Lung microvascular endothelial cell (primary cell): ENCODE data around the gene CYP26A1. TPM values are rescaled to one million over a fixed set of nuclear protein-coding genes. Genes with fewer than 3 reads are reported as not detected.

Source experiments
- DNase-seq, 2 donors: peaks; one replicate each; pipeline versions ENCODE4 v3.0.0 to v3.0.0-alpha.2; 2010; ENCODE audit warnings: low read depth in 2 of 2
- total RNA-seq: library from RNA; depleted of rRNA; stranded (reverse); fragments of >200 nt; gene quantifications from 2 replicates; pipeline ENCODE4 v1.2.1, GENCODE V29; 2014

Gene CYP26A1, protein sequence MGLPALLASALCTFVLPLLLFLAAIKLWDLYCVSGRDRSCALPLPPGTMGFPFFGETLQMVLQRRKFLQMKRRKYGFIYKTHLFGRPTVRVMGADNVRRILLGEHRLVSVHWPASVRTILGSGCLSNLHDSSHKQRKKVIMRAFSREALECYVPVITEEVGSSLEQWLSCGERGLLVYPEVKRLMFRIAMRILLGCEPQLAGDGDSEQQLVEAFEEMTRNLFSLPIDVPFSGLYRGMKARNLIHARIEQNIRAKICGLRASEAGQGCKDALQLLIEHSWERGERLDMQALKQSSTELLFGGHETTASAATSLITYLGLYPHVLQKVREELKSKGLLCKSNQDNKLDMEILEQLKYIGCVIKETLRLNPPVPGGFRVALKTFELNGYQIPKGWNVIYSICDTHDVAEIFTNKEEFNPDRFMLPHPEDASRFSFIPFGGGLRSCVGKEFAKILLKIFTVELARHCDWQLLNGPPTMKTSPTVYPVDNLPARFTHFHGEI
- total RNA-seq: 0.44 and 1.6 TPM in 2 replicates

GRCh38 chr10:93073539-93074146 is at the start of gene CYP26A1:
CYP26A1 (plus strand) TSS chr10:93073893; CDS start chr10:93073935, 42 bp downstream.
- peak in 1 of 2 donors; percentile 49 for DNase-seq

- no peak for DNase-seq
Measured at GRCh38 chr10:93026072-93026471, 47.6 kb upstream of the CYP26A1 start.

DNA sequence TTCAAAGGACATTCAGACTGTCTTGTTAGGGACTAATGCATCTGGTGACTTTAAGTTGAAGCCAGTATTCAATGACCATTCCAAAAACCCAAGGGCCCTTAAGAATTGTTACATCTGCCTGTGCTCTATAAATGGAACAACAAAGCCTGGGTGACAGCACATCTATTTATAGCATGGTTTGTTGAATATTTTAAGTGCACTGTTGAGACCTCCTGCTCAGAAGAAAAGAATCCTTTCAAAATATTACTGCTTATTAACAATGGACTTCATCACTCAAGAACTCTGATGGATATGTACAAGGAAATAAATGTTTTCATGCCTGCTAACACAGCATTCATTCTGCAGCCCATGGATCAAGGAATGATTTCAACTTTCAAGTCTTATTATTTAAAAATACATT is 46.2 kb upstream of the CYP26A1 start:
- DNase-seq: no peak

GRCh38 chr10:93028883-93029282 is 44.8 kb upstream of the CYP26A1 start:
- DNase-seq: peak in 1 of 2 donors; percentile 44

DNA sequence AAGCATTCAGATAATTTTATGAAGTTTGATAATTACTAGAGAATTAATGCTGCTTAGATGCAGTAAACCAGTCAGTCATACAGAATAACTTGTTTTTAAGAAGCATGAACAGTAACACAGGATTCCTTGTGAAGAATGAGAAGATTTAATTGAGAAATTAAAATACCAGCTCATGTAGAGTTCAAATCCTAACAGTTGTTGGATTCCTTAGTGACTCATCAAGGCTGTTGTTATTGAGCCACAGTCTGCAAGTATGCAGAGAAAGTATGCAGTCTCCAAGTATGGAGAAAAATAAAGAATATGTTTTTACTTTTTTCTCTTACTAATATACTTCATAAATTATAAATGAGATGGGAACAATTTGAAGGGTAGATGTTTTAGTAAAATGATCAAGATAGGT is 43.3 kb upstream of the CYP26A1 start:
- peak in 1 of 2 donors; percentile 52 for DNase-seq

GRCh38 chr10:93032105-93032808 is 41.4 kb upstream of the CYP26A1 start:
- DNase-seq: no peak

GRCh38 chr10:93032809-93033137 is 40.9 kb upstream of the CYP26A1 start:
- no peak for DNase-seq

DNA sequence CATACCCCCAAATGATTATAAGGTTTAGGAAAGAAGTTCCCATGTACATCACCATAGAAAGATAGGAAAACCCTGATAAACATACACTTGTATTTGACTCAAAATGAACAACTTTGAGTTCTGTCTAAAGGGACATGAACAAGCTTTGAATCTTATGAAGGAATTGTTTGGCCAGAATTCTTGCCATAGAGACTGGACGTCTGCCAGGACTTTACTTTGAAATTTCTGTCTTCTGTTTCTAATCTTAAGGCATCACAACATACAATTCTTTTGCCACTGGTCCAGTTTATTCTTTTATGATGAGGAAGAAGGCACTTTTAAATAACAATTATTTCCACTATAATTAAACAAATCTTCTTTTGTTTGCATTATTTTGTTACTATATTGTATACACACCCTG is 39.3 kb upstream of the CYP26A1 start:
- DNase-seq: no peak

DNA sequence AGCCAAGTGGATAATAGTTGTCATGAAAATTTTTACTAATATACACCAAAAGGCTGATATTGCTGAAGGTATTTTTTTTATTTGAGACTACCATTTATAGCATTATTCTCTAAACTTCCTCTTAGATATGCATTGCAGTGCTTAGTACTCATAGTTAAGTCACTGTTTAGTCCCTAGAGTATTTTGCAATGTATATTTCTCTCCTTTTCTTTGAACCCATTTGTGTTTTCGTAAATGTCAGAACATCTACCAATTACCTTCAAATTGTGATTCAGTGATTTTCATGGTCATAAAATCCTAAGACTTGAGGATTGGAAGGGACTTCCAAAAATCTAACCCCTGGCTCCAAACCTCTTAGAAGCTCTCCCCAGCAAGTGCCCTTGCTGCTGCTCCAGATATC is 34.6 kb upstream of the CYP26A1 start:
- no peak for DNase-seq

DNA sequence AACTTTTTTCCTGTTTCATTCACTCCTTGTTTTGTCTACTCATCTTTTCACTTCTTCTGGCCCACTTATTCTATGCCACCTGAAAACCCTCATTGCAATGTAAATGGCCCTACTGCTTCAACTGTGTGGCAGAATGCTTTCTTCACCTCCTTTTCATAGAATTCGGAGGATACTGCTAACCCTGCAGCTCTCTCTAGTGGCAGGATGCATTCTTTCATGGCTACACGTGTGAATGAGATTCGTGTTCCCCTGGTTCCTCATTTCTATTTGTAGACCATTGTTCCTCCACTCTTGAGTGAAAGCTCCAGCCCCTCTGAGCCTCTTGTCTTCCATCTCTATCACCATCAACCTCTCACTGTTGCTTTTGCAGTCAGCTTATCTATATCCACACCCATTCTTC is 34.0 kb upstream of the CYP26A1 start:
- DNase-seq: no peak

- no peak for DNase-seq
Measured at GRCh38 chr10:93054486-93054885, 19.2 kb upstream of the CYP26A1 start.

- DNase-seq: no peak
Measured at GRCh38 chr10:93058139-93058538, 15.6 kb upstream of the CYP26A1 start.

GRCh38 chr10:93059975-93060886 is 13.5 kb upstream of the CYP26A1 start, which contains the start of gene CYP26C1:
CYP26C1 (plus strand) TSS chr10:93060798; CDS start chr10:93061264, 466 bp downstream.
- DNase-seq: no peak

DNA sequence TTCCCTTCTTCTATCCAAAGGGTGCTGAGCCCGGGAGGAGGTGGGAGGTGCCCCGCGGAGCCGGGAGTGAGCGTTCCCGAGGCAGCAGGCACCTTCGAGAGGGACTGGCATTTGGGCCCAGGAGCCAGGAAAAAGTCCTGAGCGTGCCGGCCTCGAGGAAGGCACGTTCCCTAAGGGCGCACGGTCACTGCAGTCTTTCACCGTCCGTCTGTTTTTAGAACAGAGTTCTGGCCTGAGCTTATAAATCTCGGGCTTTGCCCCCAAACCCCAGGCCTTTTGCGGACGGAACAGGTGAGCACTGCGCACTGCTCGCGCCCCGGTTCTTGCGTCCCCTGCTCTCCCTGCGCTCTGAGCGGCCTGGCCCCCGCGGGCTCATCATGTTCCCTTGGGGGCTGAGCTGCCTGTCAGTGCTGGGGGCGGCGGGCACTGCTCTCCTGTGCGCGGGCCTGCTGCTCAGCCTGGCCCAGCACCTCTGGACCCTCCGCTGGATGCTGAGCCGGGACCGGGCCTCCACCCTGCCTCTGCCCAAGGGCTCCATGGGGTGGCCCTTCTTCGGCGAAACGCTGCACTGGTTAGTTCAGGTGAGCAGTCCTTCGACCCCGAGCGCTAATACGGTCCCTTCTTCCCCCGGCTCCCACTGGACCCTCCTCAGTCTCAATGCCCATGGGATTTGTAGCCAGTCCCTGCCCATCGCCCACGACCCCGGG is 12.7 kb upstream of the CYP26A1 start:
- no peak for DNase-seq

DNA sequence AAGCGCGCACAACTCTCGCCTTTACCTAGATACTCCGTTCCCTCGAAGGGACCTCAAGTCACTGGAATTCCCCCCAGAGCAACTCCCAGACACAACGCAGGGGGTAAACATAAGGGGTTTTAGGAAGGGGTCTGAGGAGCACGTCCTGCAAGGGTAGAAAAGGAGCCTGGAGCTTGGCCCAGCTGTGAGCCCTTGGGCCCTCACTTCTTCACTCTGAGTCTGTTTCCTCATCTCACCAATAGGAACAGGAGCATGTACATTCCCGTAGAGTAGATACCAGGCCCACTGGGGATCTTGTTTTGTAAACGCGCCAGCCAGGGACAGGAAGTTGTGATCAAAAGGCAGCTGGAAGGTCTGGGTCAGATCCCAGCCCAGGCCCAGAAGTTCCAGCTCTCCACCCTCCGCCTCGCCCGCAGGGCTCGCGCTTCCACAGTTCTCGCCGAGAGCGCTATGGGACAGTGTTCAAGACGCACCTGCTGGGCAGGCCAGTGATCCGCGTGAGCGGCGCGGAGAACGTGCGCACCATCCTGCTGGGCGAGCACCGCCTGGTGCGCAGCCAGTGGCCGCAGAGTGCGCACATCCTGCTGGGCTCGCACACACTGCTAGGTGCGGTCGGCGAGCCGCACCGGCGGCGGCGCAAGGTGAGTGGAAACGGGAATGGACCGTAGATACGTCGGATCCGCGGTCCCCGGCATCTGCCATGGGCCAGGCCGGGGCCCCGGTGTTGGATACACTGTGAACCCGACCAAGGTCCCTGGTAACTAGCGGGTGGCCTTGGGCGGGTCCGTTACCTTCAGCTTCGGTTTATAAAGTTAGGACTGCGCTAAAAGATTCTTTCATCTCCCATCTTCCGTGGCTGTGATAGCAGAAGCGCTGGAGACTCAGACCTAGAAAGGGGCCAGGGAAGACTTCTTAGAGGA is 11.8 kb upstream of the CYP26A1 start:
- DNase-seq: peak; percentile 23 to 79

- DNase-seq: peak; percentile 78 to 93
Measured at GRCh38 chr10:93062514-93063143, 11.1 kb upstream of the CYP26A1 start.

- DNase-seq: no peak
Measured at GRCh38 chr10:93063144-93063976, 10.3 kb upstream of the CYP26A1 start.
